Left lung (tissue), 10 donors: ENCODE measurements around the gene RMDN3. TPM values are rescaled to one million over a fixed set of nuclear protein-coding genes. Genes with fewer than 3 reads are reported as not detected.

ENCODE experiments used
- ATAC-seq: fragments of 200-7000 bp; cut with Tn5 transposase; one replicate; pipeline ENCODE4 v1.9.1; 2020; ENCODE audit warnings: moderate library complexity
- DNase-seq, 4 donors: peaks; one replicate each; pipeline ENCODE4 v3.0.0-alpha.2; 2013 to 2020
- H3K27ac ChIP-seq, 2 donors: fragments of 200-600 bp; sonication (generic) in 1 of 2; one replicate each; pipeline versions ENCODE4 v1.5.0 to v1.8.0; 2020 to 2021
- H3K27me3 ChIP-seq, 2 donors: fragments of 200-600 bp; sonication (generic) in 1 of 2; one replicate each; pipeline versions ENCODE4 v1.5.0 to v1.8.0; 2020 to 2021
- H3K36me3 ChIP-seq, 2 donors: fragments of 200-600 bp; sonication (generic) in 1 of 2; one replicate each; pipeline versions ENCODE4 v1.5.0 to v1.8.0; 2020 to 2021
- H3K4me1 ChIP-seq, 2 donors: fragments of 200-600 bp; one replicate each; pipeline ENCODE4 v1.8.0; 2021
- H3K4me3 ChIP-seq, 2 donors: fragments of 200-600 bp; sonication (generic) in 1 of 2; one replicate each; pipeline versions ENCODE4 v1.5.0 to v1.8.0; 2020 to 2021; ENCODE audit warnings: mild to moderate bottlenecking in 1 of 2
- H3K9me3 ChIP-seq, 2 donors: fragments of 200-600 bp; sonication (generic) in 1 of 2; one replicate each; pipeline versions ENCODE4 v1.5.0 to v1.8.0; 2020 to 2021
- CTCF ChIP-seq, 2 donors: fragments of 200-600 bp; sonication (generic) in 1 of 2; IDR thresholded peaks; one replicate each; pipeline versions ENCODE4 v1.5.0 to v1.8.0; 2021; ENCODE audit warnings: antibody characterized with exemption in 2 of 2
- intact Hi-C, 2 donors: fragments of 100-400 bp; cut with DNase I; formaldehyde crosslinking; loops; one replicate each; pipeline versions ENCODE4 v1.11.2 to v1.14.2; 2022
- polyA plus RNA-seq, 6 donors: library from polyadenylated mRNA; unstranded; fragments of 120-200 nt; gene quantifications; one replicate each; pipeline ENCODE4 v1.2.1, GENCODE V29; 2013; ENCODE audit not compliant: insufficient read length in 6 of 6
- total RNA-seq, 2 donors: library from RNA; stranded (reverse); fragmentation: NEBNext Ultra II Directional; extraction: Animal tissue kit (Norgen Biotek cat#: 25700); gene quantifications; one replicate each; pipeline ENCODE4 v1.2.1, GENCODE V29; 2021
- donor health status: DM: no; HTN: yes; CAD: no.
- donor health status: DM: no; HTN: no; CAD: no.

RMDN3 gene
- total and polyA plus RNA-seq, 8 donors: 30.8 to 83.1 (median 36.0) TPM

DNA sequence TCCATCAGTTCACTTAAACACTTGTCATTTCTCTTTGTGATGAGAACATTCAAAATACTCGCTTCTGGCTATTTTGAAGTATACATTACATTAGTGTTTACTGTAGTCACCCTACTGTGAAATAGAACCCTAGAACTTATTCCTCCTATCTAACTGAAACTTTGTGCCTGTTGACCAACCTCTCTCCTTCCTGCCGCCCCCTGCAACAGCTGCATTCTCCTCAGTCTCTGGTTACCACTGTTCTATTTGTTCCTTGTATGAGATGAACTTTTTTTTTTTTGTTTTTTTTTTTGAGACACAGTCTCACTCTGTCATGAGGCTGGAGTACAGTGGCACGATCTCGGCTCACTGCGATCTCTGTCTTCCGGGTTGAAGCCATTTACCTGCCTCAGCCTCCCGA is 57.1 kb downstream of the RMDN3 start:
- DNase-seq (no peak), ATAC-seq (no peak)
- H3K4me3 ChIP-seq: no peak overlapping the region
- H3K9me3 ChIP-seq: no peaks in the 10 kb centered on the region
- no peak overlapping the region for H3K27ac ChIP-seq
- peaks cover 0 to 5% of the 10 kb centered on the region in 2 donors for H3K36me3 ChIP-seq
- peaks cover 4 to 22% of the 10 kb centered on the region in 2 donors for H3K4me1 ChIP-seq
- H3K27me3 ChIP-seq: no peaks in the 10 kb centered on the region
- intact Hi-C loops: no loop called here
- TF ChIP-seq CTCF (IDR thresholded peaks at IDR 0.05): no peak

DNA sequence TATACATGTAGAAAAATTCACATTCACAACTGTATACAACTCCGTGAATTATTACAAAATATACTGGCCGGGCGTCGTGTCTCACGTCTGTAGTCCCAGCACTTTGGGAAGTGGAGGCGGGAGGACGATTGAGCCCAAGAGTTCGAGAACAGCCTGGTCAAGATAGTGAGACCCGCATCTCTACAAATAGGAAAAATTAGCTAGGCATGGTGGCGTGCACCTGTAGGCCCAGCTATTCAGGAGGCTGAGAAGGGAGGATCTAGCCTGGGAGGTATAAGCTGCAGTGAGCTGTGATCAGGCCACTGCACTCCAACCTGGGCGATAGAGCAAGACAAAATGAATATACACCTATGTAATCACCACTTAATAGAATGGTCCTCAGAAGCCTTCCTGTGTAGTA is 58.8 kb downstream of the RMDN3 start:
- DNase-seq: no peak
- no peak for TF ChIP-seq CTCF (IDR thresholded peaks at IDR 0.05)
- Histone ChIP-seq H3K9me3 (no peaks in the 10 kb centered on the region), H3K27ac (no peak overlapping the region), H3K4me1 (peaks cover 4 to 22% of the 10 kb centered on the region in 2 donors), H3K27me3 (no peaks in the 10 kb centered on the region), H3K36me3 (peaks cover 0 to 9% of the 10 kb centered on the region in 2 donors), H3K4me3 (peak overlapping the region in 1 of 2 donors; percentile 87)
- intact Hi-C loops: no loop called here
- no peak for ATAC-seq

- H3K36me3 ChIP-seq: peaks cover 0 to 9% of the 10 kb centered on the region in 2 donors
- peaks cover 4 to 22% of the 10 kb centered on the region in 2 donors for H3K4me1 ChIP-seq
- ATAC-seq: peak; percentile 25
- H3K9me3 ChIP-seq: no peaks in the 10 kb centered on the region
- intact Hi-C loops: no loop called here
- peak overlapping the region in 1 of 2 donors; percentile 98 for H3K27ac ChIP-seq
- peak in 1 of 4 donors; percentile 9 for DNase-seq
- TF ChIP-seq CTCF (IDR thresholded peaks at IDR 0.05): no peak
- H3K4me3 ChIP-seq: peak overlapping the region; percentile 86 to 87
- H3K27me3 ChIP-seq: no peaks in the 10 kb centered on the region
Observed at GRCh38 chr15:40695469-40695890, 59.6 kb downstream of the RMDN3 start.

DNA sequence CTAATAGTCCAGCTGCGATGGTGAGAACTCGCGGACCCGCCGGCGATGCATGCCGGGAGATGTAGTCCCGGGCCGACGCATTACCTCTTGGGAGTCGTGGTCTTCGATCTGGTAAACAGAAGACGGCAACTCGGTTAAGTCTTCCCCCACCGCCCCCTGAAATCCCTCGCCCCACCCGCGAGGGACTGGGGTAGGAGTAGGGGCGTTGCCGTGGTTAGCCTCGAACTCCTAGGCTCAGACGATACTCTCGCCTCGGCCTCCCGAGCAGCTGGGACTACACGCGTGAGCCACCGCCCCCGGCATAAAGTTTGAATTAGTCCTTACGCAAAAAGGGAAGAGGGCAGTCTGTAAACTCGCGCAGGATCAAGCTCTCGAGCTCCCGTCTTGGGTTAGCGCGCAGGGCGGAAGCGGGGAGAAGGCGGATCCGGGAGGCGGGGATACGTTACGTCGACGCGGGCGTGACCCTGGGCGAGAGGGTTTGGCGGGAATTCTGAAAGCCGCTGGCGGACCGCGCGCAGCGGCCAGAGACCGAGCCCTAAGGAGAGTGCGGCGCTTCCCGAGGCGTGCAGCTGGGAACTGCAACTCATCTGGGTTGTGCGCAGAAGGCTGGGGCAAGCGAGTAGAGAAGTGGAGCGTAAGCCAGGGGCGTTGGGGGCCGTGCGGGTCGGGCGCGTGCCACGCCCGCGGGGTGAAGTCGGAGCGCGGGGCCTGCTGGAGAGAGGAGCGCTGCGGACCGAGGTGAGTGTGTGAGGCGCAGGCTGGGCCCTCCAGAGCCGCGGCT is 60.2 kb downstream of the RMDN3 start, which contains the start of gene RAD51:
RAD51 (plus strand) TSS at position 487 of the 781 bp plus-strand sequence. CDS start 3,585 bp downstream, outside the sequence.
- TF ChIP-seq CTCF (IDR thresholded peaks at IDR 0.05): no peak

GRCh38 chr15:40693904-40694687 is 61.0 kb downstream of the RMDN3 start:
- H3K27me3 ChIP-seq: no peaks in the 10 kb centered on the region
- intact Hi-C loops: no loop called here
- no peak for TF ChIP-seq CTCF (IDR thresholded peaks at IDR 0.05)
- ATAC-seq (peak; percentile 2), DNase-seq (no peak)
- peaks cover 0 to 9% of the 10 kb centered on the region in 2 donors for H3K36me3 ChIP-seq
- H3K4me1 ChIP-seq: peaks cover 4 to 22% of the 10 kb centered on the region in 2 donors
- H3K4me3 ChIP-seq: peak overlapping the region; percentile 86 to 87
- H3K9me3 ChIP-seq: no peaks in the 10 kb centered on the region
- H3K27ac ChIP-seq: peak overlapping the region; percentile 98 to 99

More for the DNA sequence above, 60.2 kb downstream of the RMDN3 start, which contains the start of gene RAD51:
- intact Hi-C loops: no loop called here
- DNase-seq (peak; percentile 92 to 98 (median 96)), ATAC-seq (peak; percentile 97)
- H3K27me3 ChIP-seq: no peaks in the 10 kb centered on the region
- H3K27ac ChIP-seq: peak within 1 kb of the TSS; percentile 98 to 99
- H3K4me3 ChIP-seq: peak within 1 kb of the TSS; percentile 86 to 87
- H3K9me3 ChIP-seq: no peaks in the 10 kb centered on the region
- peaks cover 0 to 9% of the 10 kb centered on the region in 2 donors for H3K36me3 ChIP-seq
- peaks cover 4 to 22% of the 10 kb centered on the region in 2 donors for H3K4me1 ChIP-seq
